ENCODE measurements around the gene PPP1R8.

- TF ChIP-seq CTCF (IDR thresholded peaks at IDR 0.05; ENCODE audit: control extremely low read depth in 1 of 3, insufficient read depth in 1 of 3, low read depth in 1 of 3, low read length in 3 of 3): no peak
- no peak for TF ChIP-seq EP300 (IDR thresholded peaks at IDR 0.05; ENCODE audit: borderline replicate concordance in 1 of 2, low read depth in 2 of 2, low read length in 2 of 2)
Observed at GRCh38 chr1:27816921-27817630, 13.5 kb upstream of the PPP1R8 start.

Data from H1 (cell line).